Prostate gland (tissue), 2 donors: ENCODE data around the gene TRIM28.

ENCODE experiments used
- CTCF ChIP-seq, 4 experiments: fragments of 200-600 bp in 2 of 4; fragments of 450-650 bp in 2 of 4; sonication (generic) in 2 of 4; IDR thresholded peaks; 1 replicate in 3 of 4; 2 replicates in 1 of 4; pipeline ENCODE4 v1.5.1; 2016 to 2019; ENCODE audit warnings: antibody characterized with exemption in 4 of 4, mild to moderate bottlenecking in 2 of 4, moderate library complexity in 2 of 4
- POLR2AphosphoS5 ChIP-seq: sonication (generic); formaldehyde crosslinking; IDR thresholded peaks from one replicate; pipeline ENCODE4 v1.6.1; 2017; ENCODE audit warnings: antibody characterized with exemption

GRCh38 chr19:58554494-58555368, 10.9 kb downstream of the TRIM28 start, which contains the start of gene CHMP2A:
- TF ChIP-seq CTCF (IDR thresholded peaks at IDR 0.05) (peak in 1 of 4 experiments; percentile 15), POLR2AphosphoS5 (peak; percentile 99)
